Calu3 (cell line): Measurements from ENCODE around the gene ZFYVE28. TPM values are rescaled to one million over a fixed set of nuclear protein-coding genes. Genes with fewer than 3 reads are reported as not detected.
A peak's percentile ranks its signal among the peaks of the same experiment; 100 is the strongest.

Source experiments
- BruUV-seq: library from RNA; stranded (reverse); fragments of 400-500 nt; replicated peaks from 2 replicates; lab custom pipeline; 2021; lab: Mats Ljungman, UMichigan
- CTCF ChIA-PET: fragments of 300-600 bp; sonication (Branson Sonifier 250); formaldehyde crosslinking; loops from one replicate; lab custom pipeline; 2022; ENCODE audit warnings: antibody characterized with exemption; lab: Charles Lee
- DNase-seq: peaks from one replicate; pipeline ENCODE4 v3.0.0; 2022
- H3K27ac Mint-ChIP-seq: one replicate; pipeline ENCODE4 v1.8.0; 2022; ENCODE audit warnings: mixed read lengths; ENCODE audit not compliant: unreplicated experiment
- H3K27me3 Mint-ChIP-seq: one replicate; pipeline ENCODE4 v1.8.0; 2022; ENCODE audit warnings: mixed read lengths; ENCODE audit not compliant: unreplicated experiment
- H3K36me3 Mint-ChIP-seq: one replicate; pipeline ENCODE4 v1.8.0; 2022; ENCODE audit warnings: mild to moderate bottlenecking, moderate library complexity, mixed read lengths; ENCODE audit not compliant: insufficient read depth, unreplicated experiment
- H3K4me1 Mint-ChIP-seq: one replicate; pipeline ENCODE4 v1.8.0; 2022; ENCODE audit warnings: mild to moderate bottlenecking, low read depth, mixed read lengths; ENCODE audit not compliant: unreplicated experiment
- H3K4me3 Mint-ChIP-seq: one replicate; pipeline ENCODE4 v1.8.0; 2022; ENCODE audit warnings: mild to moderate bottlenecking, low read depth, moderate library complexity, mixed read lengths; ENCODE audit not compliant: unreplicated experiment
- H3K9me3 Mint-ChIP-seq: one replicate; pipeline ENCODE4 v1.8.0; 2022; ENCODE audit warnings: low read depth, mixed read lengths; ENCODE audit not compliant: unreplicated experiment
- intact Hi-C: fragments of 100-400 bp; cut with micrococcal nuclease; formaldehyde crosslinking; loops from one replicate; pipeline ENCODE4 v1.10.0; 2022; ENCODE audit not compliant: unreplicated experiment
- total RNA-seq: library from RNA; stranded (reverse); gene quantifications from 2 replicates; pipeline ENCODE4 v1.2.3, GENCODE V29; 2022
- TF ChIP-seq, protein P1 (sequence below): fragments of 200-600 bp; IDR thresholded peaks from one replicate; pipeline ENCODE4 v1.8.0; 2022; ENCODE audit warnings: antibody characterized with exemption; ENCODE audit not compliant: unreplicated experiment

The ZFYVE28 gene
- total RNA-seq, 1 experiment from 2014 or later: 1.2 TPM

DNA sequence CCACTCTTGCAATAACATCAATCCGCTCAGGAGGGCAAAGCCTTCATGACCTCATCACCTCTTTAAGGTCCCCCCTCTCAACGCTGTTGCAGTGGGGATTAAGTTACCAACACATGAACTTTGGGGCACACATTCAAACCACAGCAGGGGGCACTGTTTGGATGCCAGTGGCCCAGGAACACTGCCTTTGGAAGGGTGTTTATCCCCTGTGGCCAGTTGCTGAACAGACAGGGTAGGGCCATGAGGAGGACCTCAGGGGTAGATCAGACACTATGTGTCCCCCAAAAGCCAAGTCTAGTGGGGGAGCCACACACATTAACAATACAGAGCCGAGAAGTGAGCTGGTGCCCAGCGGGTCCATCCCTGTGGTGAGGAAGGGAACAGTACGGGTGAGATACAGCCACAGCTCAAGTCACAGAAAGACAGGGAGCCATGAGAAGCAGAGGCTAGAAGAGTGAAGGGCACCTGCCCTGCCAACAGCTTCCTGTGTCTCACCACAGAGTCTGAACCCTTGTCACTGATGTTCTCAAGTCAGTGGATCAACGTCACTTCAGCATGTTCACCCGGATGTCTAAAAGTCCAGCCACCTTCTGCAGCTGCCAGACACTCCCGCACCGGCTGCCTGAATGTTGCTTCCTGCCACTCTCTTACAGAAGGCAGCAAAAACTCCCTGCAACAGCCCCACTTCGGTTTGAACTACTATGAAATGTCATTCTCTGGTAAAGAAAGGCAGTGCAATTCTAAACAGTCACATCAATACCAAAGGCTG lies 136.7 kb downstream of the ZFYVE28 start:
- Mint-ChIP-seq H3K36me3 (no peaks in the 10 kb centered on the region), H3K4me3 (no peak overlapping the region), H3K9me3 (no peaks in the 10 kb centered on the region), H3K27ac (no peak overlapping the region), H3K27me3 (peaks cover 38% of the 10 kb centered on the region), H3K4me1 (no peaks in the 10 kb centered on the region)
- CTCF ChIA-PET: no interaction called here
- DNase-seq: no peak
- intact Hi-C loops: loop anchor here (10.0 kb wide), 1 partner anchor 53 kb away; no protein-coding TSS in a partner anchor
- no TSS peak for BruUV-seq
- TF ChIP-seq, protein P1, sequence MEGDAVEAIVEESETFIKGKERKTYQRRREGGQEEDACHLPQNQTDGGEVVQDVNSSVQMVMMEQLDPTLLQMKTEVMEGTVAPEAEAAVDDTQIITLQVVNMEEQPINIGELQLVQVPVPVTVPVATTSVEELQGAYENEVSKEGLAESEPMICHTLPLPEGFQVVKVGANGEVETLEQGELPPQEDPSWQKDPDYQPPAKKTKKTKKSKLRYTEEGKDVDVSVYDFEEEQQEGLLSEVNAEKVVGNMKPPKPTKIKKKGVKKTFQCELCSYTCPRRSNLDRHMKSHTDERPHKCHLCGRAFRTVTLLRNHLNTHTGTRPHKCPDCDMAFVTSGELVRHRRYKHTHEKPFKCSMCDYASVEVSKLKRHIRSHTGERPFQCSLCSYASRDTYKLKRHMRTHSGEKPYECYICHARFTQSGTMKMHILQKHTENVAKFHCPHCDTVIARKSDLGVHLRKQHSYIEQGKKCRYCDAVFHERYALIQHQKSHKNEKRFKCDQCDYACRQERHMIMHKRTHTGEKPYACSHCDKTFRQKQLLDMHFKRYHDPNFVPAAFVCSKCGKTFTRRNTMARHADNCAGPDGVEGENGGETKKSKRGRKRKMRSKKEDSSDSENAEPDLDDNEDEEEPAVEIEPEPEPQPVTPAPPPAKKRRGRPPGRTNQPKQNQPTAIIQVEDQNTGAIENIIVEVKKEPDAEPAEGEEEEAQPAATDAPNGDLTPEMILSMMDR: no peak

GRCh38 chr4:2280531-2281300 lies 137.7 kb downstream of the ZFYVE28 start:
- Mint-ChIP-seq H3K4me3 (no peak overlapping the region), H3K27me3 (peaks cover 39% of the 10 kb centered on the region), H3K36me3 (no peaks in the 10 kb centered on the region), H3K9me3 (no peaks in the 10 kb centered on the region), H3K27ac (no peak overlapping the region), H3K4me1 (no peaks in the 10 kb centered on the region)
- TF ChIP-seq, protein P1: no peak
- CTCF ChIA-PET: interaction anchor here (1.4 kb wide), 1 partner anchor 8 kb away, joined by 3 read pairs; no protein-coding TSS in a partner anchor
- no TSS peak for BruUV-seq
- DNase-seq: peak; percentile 53
- intact Hi-C loops: loop anchor here (10.0 kb wide), 1 partner anchor 54 kb away; no protein-coding TSS in a partner anchor

GRCh38 chr4:2277956-2278355 lies 140.5 kb downstream of the ZFYVE28 start:
- no peak overlapping the region for H3K27ac Mint-ChIP-seq
- no TSS peak for BruUV-seq
- CTCF ChIA-PET: interaction anchor here (0.6 kb wide), 1 partner anchor 282 kb away, joined by 8 read pairs; no protein-coding TSS in a partner anchor
- no peaks in the 10 kb centered on the region for H3K36me3 Mint-ChIP-seq
- TF ChIP-seq, protein P1: no peak
- no peak for DNase-seq
- intact Hi-C loops: loop anchor here (5.0 kb wide), 1 partner anchor 159 kb away; no protein-coding TSS in a partner anchor
- peaks cover 54% of the 10 kb centered on the region for H3K27me3 Mint-ChIP-seq
- no peaks in the 10 kb centered on the region for H3K9me3 Mint-ChIP-seq
- no peaks in the 10 kb centered on the region for H3K4me1 Mint-ChIP-seq
- H3K4me3 Mint-ChIP-seq: no peak overlapping the region

DNA sequence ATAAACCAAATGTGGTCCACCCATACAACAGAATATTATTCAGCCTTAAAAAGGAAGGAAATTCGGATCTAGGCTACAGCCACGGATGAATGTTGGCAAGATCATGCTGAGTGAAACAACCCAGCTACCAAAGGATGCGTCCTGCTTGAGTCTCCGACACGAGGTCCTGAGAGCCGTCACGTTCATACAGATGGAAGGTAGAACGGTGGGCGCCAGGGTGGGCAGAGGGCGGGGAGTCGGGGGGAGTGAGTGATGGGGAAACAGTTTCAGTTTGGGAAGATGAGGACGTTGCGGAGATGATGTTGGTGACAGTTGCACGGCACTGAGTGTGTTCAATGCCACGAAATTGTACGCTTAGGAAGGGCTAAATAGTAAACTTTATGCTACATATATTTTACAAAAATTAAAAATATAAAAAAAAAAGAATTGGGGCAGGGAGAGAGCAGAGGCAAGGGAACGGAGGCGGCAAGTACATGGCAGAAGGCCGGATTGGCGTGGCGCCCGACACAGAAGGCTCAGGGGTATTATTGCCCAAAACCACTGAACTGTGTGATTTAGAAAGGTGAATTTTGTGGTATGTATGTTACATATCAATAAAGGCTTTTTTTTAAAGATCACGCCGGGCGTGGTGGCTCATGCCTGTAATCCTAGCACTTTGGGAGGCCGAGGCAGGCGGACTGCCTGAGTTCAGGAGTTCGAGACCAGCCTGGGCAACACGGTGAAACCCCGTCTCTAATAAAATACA lies 141.7 kb downstream of the ZFYVE28 start:
- no peak overlapping the region for H3K4me3 Mint-ChIP-seq
- CTCF ChIA-PET: no interaction called here
- H3K36me3 Mint-ChIP-seq: no peaks in the 10 kb centered on the region
- H3K9me3 Mint-ChIP-seq: no peaks in the 10 kb centered on the region
- no peak for DNase-seq
- peaks cover 48% of the 10 kb centered on the region for H3K27me3 Mint-ChIP-seq
- no peaks in the 10 kb centered on the region for H3K4me1 Mint-ChIP-seq
- BruUV-seq: no TSS peak
- H3K27ac Mint-ChIP-seq: no peak overlapping the region
- intact Hi-C loops: loop anchor here (5.0 kb wide), 1 partner anchor 161 kb away; no protein-coding TSS in a partner anchor
- TF ChIP-seq, protein P1: no peak
